Measurements from ENCODE around the gene SSNA1. TPM values are rescaled to one million over a fixed set of nuclear protein-coding genes. Genes with fewer than 3 reads are reported as not detected.
A peak's percentile ranks its signal among the peaks of the same experiment; 100 is the strongest.

Gene SSNA1
- total RNA-seq, 1 donor: 58.7 TPM

- TF ChIP-seq, protein P1, sequence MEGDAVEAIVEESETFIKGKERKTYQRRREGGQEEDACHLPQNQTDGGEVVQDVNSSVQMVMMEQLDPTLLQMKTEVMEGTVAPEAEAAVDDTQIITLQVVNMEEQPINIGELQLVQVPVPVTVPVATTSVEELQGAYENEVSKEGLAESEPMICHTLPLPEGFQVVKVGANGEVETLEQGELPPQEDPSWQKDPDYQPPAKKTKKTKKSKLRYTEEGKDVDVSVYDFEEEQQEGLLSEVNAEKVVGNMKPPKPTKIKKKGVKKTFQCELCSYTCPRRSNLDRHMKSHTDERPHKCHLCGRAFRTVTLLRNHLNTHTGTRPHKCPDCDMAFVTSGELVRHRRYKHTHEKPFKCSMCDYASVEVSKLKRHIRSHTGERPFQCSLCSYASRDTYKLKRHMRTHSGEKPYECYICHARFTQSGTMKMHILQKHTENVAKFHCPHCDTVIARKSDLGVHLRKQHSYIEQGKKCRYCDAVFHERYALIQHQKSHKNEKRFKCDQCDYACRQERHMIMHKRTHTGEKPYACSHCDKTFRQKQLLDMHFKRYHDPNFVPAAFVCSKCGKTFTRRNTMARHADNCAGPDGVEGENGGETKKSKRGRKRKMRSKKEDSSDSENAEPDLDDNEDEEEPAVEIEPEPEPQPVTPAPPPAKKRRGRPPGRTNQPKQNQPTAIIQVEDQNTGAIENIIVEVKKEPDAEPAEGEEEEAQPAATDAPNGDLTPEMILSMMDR (IDR thresholded peaks at IDR 0.05; ENCODE audit: insufficient read depth, low read depth, low read length): no peak
- H3K4me3 ChIP-seq (ENCODE audit: low read depth, low read length): no peak overlapping the region
- DNase-seq (ENCODE audit: low read depth): no peak
Measured at GRCh38 chr9:137160716-137161557, 27.5 kb upstream of the SSNA1 start.

GRCh38 chr9:137161558-137162486 is 26.7 kb upstream of the SSNA1 start:
- TF ChIP-seq, protein P1 (IDR thresholded peaks at IDR 0.05; ENCODE audit: insufficient read depth, low read depth, low read length): no peak
- no peak for DNase-seq (ENCODE audit: low read depth)
- H3K4me3 ChIP-seq (ENCODE audit: low read depth, low read length): no peak overlapping the region

DNA sequence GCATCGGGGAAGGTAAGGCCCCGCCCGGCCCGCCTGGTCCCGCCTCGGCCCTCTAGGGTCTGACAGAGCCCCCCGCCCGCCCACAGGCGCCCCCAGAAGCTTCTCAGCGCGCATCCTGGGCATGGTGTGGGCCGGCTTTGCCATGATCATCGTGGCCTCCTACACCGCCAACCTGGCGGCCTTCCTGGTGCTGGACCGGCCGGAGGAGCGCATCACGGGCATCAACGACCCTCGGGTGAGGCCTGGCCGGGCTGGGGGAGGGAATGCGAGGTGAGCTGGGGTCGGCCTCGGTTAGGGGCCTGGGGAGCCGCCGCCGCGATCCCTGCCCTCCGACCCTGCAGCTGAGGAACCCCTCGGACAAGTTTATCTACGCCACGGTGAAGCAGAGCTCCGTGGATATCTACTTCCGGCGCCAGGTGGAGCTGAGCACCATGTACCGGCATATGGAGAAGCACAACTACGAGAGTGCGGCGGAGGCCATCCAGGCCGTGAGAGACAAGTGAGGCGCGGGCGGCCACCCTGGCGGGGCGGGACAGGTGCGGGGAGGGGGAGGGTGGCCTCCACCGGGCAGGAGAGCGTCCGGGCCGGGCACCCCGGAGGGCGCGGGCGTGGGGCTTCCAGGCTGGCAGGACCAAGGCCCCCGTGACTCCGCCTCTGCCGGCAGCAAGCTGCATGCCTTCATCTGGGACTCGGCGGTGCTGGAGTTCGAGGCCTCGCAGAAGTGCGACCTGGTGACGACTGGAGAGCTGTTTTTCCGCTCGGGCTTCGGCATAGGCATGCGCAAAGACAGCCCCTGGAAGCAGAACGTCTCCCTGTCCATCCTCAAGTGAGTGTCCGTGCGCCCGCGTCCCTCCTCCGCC is 25.7 kb upstream of the SSNA1 start:
- H3K4me3 ChIP-seq (ENCODE audit: low read depth, low read length): peak overlapping the region; percentile 55
- no peak for DNase-seq (ENCODE audit: low read depth)
- TF ChIP-seq, protein P1 (IDR thresholded peaks at IDR 0.05; ENCODE audit: insufficient read depth, low read depth, low read length): no peak

GRCh38 chr9:137163365-137163715 is 25.1 kb upstream of the SSNA1 start:
- DNase-seq (ENCODE audit: low read depth): no peak
- H3K4me3 ChIP-seq (ENCODE audit: low read depth, low read length): peak overlapping the region; percentile 55
- TF ChIP-seq, protein P1 (IDR thresholded peaks at IDR 0.05; ENCODE audit: insufficient read depth, low read depth, low read length): no peak

GRCh38 chr9:137163805-137164204 is 24.7 kb upstream of the SSNA1 start:
- no peak for DNase-seq (ENCODE audit: low read depth)
- no peak overlapping the region for H3K4me3 ChIP-seq (ENCODE audit: low read depth, low read length)
- TF ChIP-seq, protein P1 (IDR thresholded peaks at IDR 0.05; ENCODE audit: insufficient read depth, low read depth, low read length): no peak
